ENCODE measurements around the gene WDR59. TPM values are rescaled to one million over a fixed set of nuclear protein-coding genes. Genes with fewer than 3 reads are reported as not detected.

Gene WDR59
- total and polyA plus RNA-seq, 2 experiments from 2014 or later: 38.7 to 54.5 TPM

GRCh38 chr16:74903901-74904678 lies 80.8 kb downstream of the WDR59 start:
- no peaks in the 10 kb centered on the region for H3K9me3 Mint-ChIP-seq
- Histone ChIP-seq H3K9me2 (ENCODE audit: insufficient read depth) (no peaks in the 10 kb centered on the region), H3K79me2 (replicated peaks; ENCODE audit: insufficient read depth) (no peaks in the 10 kb centered on the region), H4K20me1 (replicated peaks; ENCODE audit: insufficient read depth) (0 out of 2 replicates have a peak, but pooled peaks cover 4% of the 10 kb centered on the region), H3K4me1 (ENCODE audit: insufficient read depth) (no peaks in the 10 kb centered on the region), H3K27ac (ENCODE audit: low read depth) (no peak overlapping the region), H3K4me2 (no peak overlapping the region), H3K4me3 (no peak overlapping the region), H2AFZ (no peak overlapping the region), H3K36me3 (ENCODE audit: insufficient read depth) (peaks cover 23% of the 10 kb centered on the region), H3F3A (replicated peaks; ENCODE audit: low read depth) (no peaks in the 10 kb centered on the region), H3K27me3 (ENCODE audit: insufficient read depth) (no peaks in the 10 kb centered on the region)
- H3K4me1 Mint-ChIP-seq: peaks cover 5% of the 10 kb centered on the region; the same call in 2 of the 3 replicates
- no peak overlapping the region for H3K27ac Mint-ChIP-seq
- TF ChIP-seq ETS1 (IDR thresholded peaks at IDR 0.05) (no peak), STAT1 (IDR thresholded peaks at IDR 0.05; ENCODE audit: unreplicated experiment) (no peak), CTCF (conservative IDR thresholded peaks at IDR 0.05; ENCODE audit: low read depth in 2 of 2) (no peak), JUNB (IDR thresholded peaks at IDR 0.05; ENCODE audit: unreplicated experiment) (no peak), EZH2 (IDR thresholded peaks at IDR 0.05; ENCODE audit: low read depth, unreplicated experiment) (no peak), POLR2AphosphoS5 (IDR thresholded peaks at IDR 0.05; ENCODE audit: low read depth) (no peak), REST (IDR thresholded peaks at IDR 0.05; ENCODE audit: unreplicated experiment) (no peak)
- no peak for ATAC-seq
- H3K36me3 Mint-ChIP-seq (ENCODE audit: low read depth): peaks cover 48% of the 10 kb centered on the region
- H3K4me3 Mint-ChIP-seq: no peak overlapping the region
- no peaks in the 10 kb centered on the region for H3K27me3 Mint-ChIP-seq (ENCODE audit: insufficient read depth, low read depth, poor library complexity)
- DNase-seq (ENCODE audit: low spot score): no peak

GRCh38 chr16:74903120-74903519 lies 81.8 kb downstream of the WDR59 start:
- no peak overlapping the region for H3K4me3 Mint-ChIP-seq
- peaks cover 12% of the 10 kb centered on the region for H3K4me1 Mint-ChIP-seq
- Histone ChIP-seq H3K4me3 (no peak overlapping the region), H3K9me2 (ENCODE audit: insufficient read depth) (no peaks in the 10 kb centered on the region), H3K27ac (ENCODE audit: low read depth) (no peak overlapping the region), H3K4me1 (ENCODE audit: insufficient read depth) (peaks cover 6% of the 10 kb centered on the region; the same call in 1 of the 2 replicates), H4K20me1 (replicated peaks; ENCODE audit: insufficient read depth) (0 out of 2 replicates have a peak, but pooled peaks cover 8% of the 10 kb centered on the region), H3K36me3 (ENCODE audit: insufficient read depth) (peaks cover 21% of the 10 kb centered on the region), H3F3A (replicated peaks; ENCODE audit: low read depth) (no peaks in the 10 kb centered on the region), H2AFZ (no peak overlapping the region), H3K4me2 (no peak overlapping the region), H3K79me2 (replicated peaks; ENCODE audit: insufficient read depth) (no peaks in the 10 kb centered on the region), H3K27me3 (ENCODE audit: insufficient read depth) (no peaks in the 10 kb centered on the region)
- H3K27me3 Mint-ChIP-seq (ENCODE audit: insufficient read depth, low read depth, poor library complexity): no peaks in the 10 kb centered on the region
- DNase-seq (ENCODE audit: low spot score) (no peak), ATAC-seq (no peak)
- H3K36me3 Mint-ChIP-seq (ENCODE audit: low read depth): peaks cover 42% of the 10 kb centered on the region
- no peak overlapping the region for H3K27ac Mint-ChIP-seq
- no peaks in the 10 kb centered on the region for H3K9me3 Mint-ChIP-seq
- TF ChIP-seq STAT1 (IDR thresholded peaks at IDR 0.05; ENCODE audit: unreplicated experiment) (no peak), REST (IDR thresholded peaks at IDR 0.05; ENCODE audit: unreplicated experiment) (no peak), EZH2phosphoT487 (IDR thresholded peaks at IDR 0.05; ENCODE audit: unreplicated experiment) (no peak), CREB1 (CRISPR knock-in tag; IDR thresholded peaks at IDR 0.05; ENCODE audit: low read depth) (no peak), EZH2 (IDR thresholded peaks at IDR 0.05; ENCODE audit: low read depth, unreplicated experiment) (no peak), CTCF (conservative IDR thresholded peaks at IDR 0.05; ENCODE audit: low read depth in 2 of 2) (no peak)
